Hepatocyte (in vitro differentiated cells): ENCODE measurements around the gene ZKSCAN1. TPM values are rescaled to one million over a fixed set of nuclear protein-coding genes. Genes with fewer than 3 reads are reported as not detected.
A peak's percentile ranks its signal among the peaks of the same experiment; 100 is the strongest.
"Not testable (repeated sequence)": the region's sequence is repeated elsewhere in the genome, so short reads cannot be mapped to it uniquely, and the experiment has no call there.

Source experiments
- DNase-seq: peaks from one replicate; pipeline ENCODE4 v3.0.0-alpha.2; 2016; ENCODE audit warnings: low spot score
- H2AFZ ChIP-seq: fragments of 200-600 bp; sonication (generic); 2 replicates; pipeline ENCODE4 v1.6.0; 2016; ENCODE audit warnings: antibody characterized with exemption, mild to moderate bottlenecking
- H3K27ac ChIP-seq: fragments of 200-600 bp; sonication (generic); 2 replicates; pipeline ENCODE4 v1.5.1; 2016; ENCODE audit warnings: mild to moderate bottlenecking
- H3K27me3 ChIP-seq: fragments of 200-600 bp; sonication (generic); 2 replicates; pipeline ENCODE4 v1.6.1; 2016
- H3K36me3 ChIP-seq: fragments of 200-600 bp; sonication (generic); replicated peaks from 2 replicates; pipeline ENCODE4 v1.5.1; 2016; ENCODE audit warnings: low read depth; ENCODE audit not compliant: insufficient read depth
- H3K4me1 ChIP-seq: fragments of 200-600 bp; sonication (generic); 2 replicates; pipeline ENCODE4 v1.5.1; 2016; ENCODE audit warnings: mild to moderate bottlenecking, moderate library complexity; ENCODE audit not compliant: insufficient read depth
- H3K4me2 ChIP-seq: fragments of 200-600 bp; sonication (generic); 2 replicates; pipeline ENCODE4 v1.6.0; 2016
- H3K4me3 ChIP-seq: fragments of 200-600 bp; sonication (generic); 2 replicates; pipeline ENCODE4 v1.5.1; 2016; ENCODE audit warnings: mild to moderate bottlenecking
- H3K79me2 ChIP-seq: fragments of 200-600 bp; sonication (generic); 2 replicates; pipeline ENCODE4 v1.6.0; 2017; ENCODE audit warnings: mild to moderate bottlenecking
- H3K9me2 ChIP-seq: fragments of 200-600 bp; sonication (generic); replicated peaks from 2 replicates; pipeline ENCODE4 v1.6.0; 2017; ENCODE audit warnings: mild to moderate bottlenecking; ENCODE audit not compliant: insufficient read depth
- H3K9me3 ChIP-seq: fragments of 200-600 bp; sonication (generic); 2 replicates; pipeline ENCODE4 v1.5.1; 2016; ENCODE audit warnings: low read depth, mild to moderate bottlenecking
- H4K20me1 ChIP-seq: fragments of 200-600 bp; sonication (generic); 2 replicates; pipeline ENCODE4 v1.6.0; 2016; ENCODE audit warnings: mild to moderate bottlenecking; ENCODE audit not compliant: insufficient read depth, poor library complexity, severe bottlenecking
- CTCF ChIP-seq: fragments of 200-600 bp; sonication (generic); IDR thresholded peaks from 2 replicates; pipeline ENCODE4 v1.5.1; 2016; ENCODE audit warnings: antibody characterized with exemption, mild to moderate bottlenecking; ENCODE audit not compliant: poor library complexity
- EZH2 ChIP-seq: fragments of 200-600 bp; sonication (generic); IDR thresholded peaks from 2 replicates; pipeline ENCODE4 v1.6.1; 2016; ENCODE audit warnings: antibody characterized with exemption, mild to moderate bottlenecking, borderline replicate concordance
- EZH2phosphoT487 ChIP-seq: fragments of 200-600 bp; sonication (generic); IDR thresholded peaks from one replicate; pipeline ENCODE4 v1.6.1; 2018; ENCODE audit warnings: antibody characterized with exemption, mild to moderate bottlenecking, low read depth, moderate library complexity; ENCODE audit not compliant: unreplicated experiment, severe bottlenecking
- WGBS: methylation state at CpG from one replicate; pipeline ENCODE4 v1.1.6; 2016; ENCODE audit warnings: low lambda C conversion rate; ENCODE audit errors: missing lambda C conversion rate; 5-methylcytosine and 5-hydroxymethylcytosine counted together
- polyA plus RNA-seq: library from polyadenylated mRNA; unstranded; fragments of >200 nt; fragmentation: Nextera tagmentation; extraction: Ambion mirVana; gene quantifications from 2 replicates; pipeline ENCODE4 v1.2.1, GENCODE V29; 2016
- total RNA-seq: library from RNA; depleted of rRNA; stranded (reverse); fragments of >200 nt; gene quantifications from 2 replicates; pipeline ENCODE4 v1.2.3, GENCODE V29; 2014

The ZKSCAN1 gene
- total and polyA plus RNA-seq, 2 experiments from 2014 or later, result 27.0 to 44.0 TPM

GRCh38 chr7:99979814-99980225 lies 35.6 kb upstream of the ZKSCAN1 start:
- H3K9me2 ChIP-seq, H3K4me2 ChIP-seq, H3K4me3 ChIP-seq, H4K20me1 ChIP-seq, H2AFZ ChIP-seq, H3K4me1 ChIP-seq, H3K9me3 ChIP-seq, H3K27me3 ChIP-seq, H3K36me3 ChIP-seq, H3K27ac ChIP-seq, H3K79me2 ChIP-seq, DNase-seq: not testable (repeated sequence)
- peak; percentile 67 for TF ChIP-seq CTCF
- 33% methylated on average over 7 of the region's 10 CpGs for WGBS

GRCh38 chr7:99980448-99980872 lies 34.9 kb upstream of the ZKSCAN1 start:
- H3K36me3 ChIP-seq, H3K4me1 ChIP-seq, H3K27ac ChIP-seq, H4K20me1 ChIP-seq, H3K79me2 ChIP-seq, H3K4me3 ChIP-seq, H3K27me3 ChIP-seq, DNase-seq, H3K9me2 ChIP-seq, H3K9me3 ChIP-seq, H3K4me2 ChIP-seq, H2AFZ ChIP-seq: not testable (repeated sequence)
- 57% methylated on average over 3 of the region's 4 CpGs for WGBS

GRCh38 chr7:99981066-99981465 lies 34.3 kb upstream of the ZKSCAN1 start:
- WGBS, result 79% methylated on average over 7 of the region's 7 CpGs
- H3K79me2 ChIP-seq, H3K36me3 ChIP-seq, H3K9me2 ChIP-seq, H3K4me2 ChIP-seq, H2AFZ ChIP-seq, H3K9me3 ChIP-seq, DNase-seq, H3K27ac ChIP-seq, H3K4me3 ChIP-seq, H3K27me3 ChIP-seq, H4K20me1 ChIP-seq, H3K4me1 ChIP-seq: not testable (repeated sequence)

GRCh38 chr7:99984593-99984992 lies 30.8 kb upstream of the ZKSCAN1 start:
- DNase-seq, result no peak
- no peaks in the 10 kb centered on the region for H3K9me3 ChIP-seq
- H3K9me2 ChIP-seq, result no peaks in the 10 kb centered on the region
- 70% methylated on average over 2 of the region's 2 CpGs for WGBS
- H4K20me1 ChIP-seq, result no peaks in the 10 kb centered on the region
- no peak overlapping the region for H3K4me2 ChIP-seq
- no peak overlapping the region for H2AFZ ChIP-seq
- no peak overlapping the region for H3K4me3 ChIP-seq
- H3K4me1 ChIP-seq, result no peaks in the 10 kb centered on the region
- H3K27me3 ChIP-seq, result no peaks in the 10 kb centered on the region
- H3K79me2 ChIP-seq, result no peaks in the 10 kb centered on the region
- no peak overlapping the region for H3K27ac ChIP-seq
- TF ChIP-seq CTCF (no peak), EZH2phosphoT487 (no peak), EZH2 (no peak)
- H3K36me3 ChIP-seq, result no peaks in the 10 kb centered on the region

- not testable (repeated sequence) for H2AFZ ChIP-seq, H3K4me3 ChIP-seq, H3K4me1 ChIP-seq, DNase-seq, H3K9me3 ChIP-seq, H3K27ac ChIP-seq, H3K27me3 ChIP-seq, H3K79me2 ChIP-seq, H3K36me3 ChIP-seq, H4K20me1 ChIP-seq, H3K4me2 ChIP-seq, H3K9me2 ChIP-seq
- WGBS, result 87% methylated on average over 14 of the region's 14 CpGs
These were observed 28.1 kb upstream of the ZKSCAN1 start for GRCh38 chr7:99987306-99987705.
